ENCODE results near the gene NELL2. TPM values are rescaled to one million over a fixed set of nuclear protein-coding genes. Genes with fewer than 3 reads are reported as not detected.

The NELL2 gene
- total and polyA plus RNA-seq, 4 donors = 0.09 to 0.42 (median 0.17) TPM; not detected in 1

DNA sequence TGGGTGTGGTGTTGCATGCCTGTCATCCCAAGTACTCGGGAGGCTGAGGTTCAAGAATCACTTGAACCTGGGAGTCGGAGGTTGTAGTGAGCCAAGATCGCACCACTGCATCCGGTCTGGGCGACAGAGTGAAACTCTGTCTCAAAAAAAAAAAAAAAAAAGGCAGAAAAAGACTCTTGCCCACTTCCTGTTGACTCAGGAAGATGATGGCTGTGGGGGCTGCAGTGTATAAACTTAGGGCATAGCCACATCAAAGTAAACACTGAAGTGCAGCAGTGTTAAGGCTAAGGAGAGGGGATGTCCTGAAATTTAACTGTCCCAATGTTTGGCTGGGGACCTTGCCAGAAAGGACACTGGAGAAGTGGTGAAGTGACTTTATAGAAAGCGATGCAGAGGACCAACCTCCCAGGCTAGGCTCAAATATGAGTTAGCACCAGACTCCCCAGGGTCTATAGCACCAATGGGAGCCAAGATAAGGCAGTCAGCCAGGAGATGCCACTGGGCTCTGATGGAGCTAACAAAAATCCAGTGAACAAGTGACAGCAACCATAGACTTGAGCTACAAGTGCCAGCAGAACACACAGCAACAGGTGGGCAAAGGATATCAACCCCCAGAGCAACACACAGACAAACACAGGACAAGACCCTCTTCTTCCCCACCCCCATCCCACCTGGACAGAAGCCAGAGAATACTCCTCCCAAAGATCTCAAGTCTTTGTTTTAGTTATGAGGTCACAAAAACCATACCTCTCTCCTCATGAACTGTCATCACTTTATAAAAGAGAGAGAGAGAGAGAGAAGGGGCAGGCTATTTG is 28.0 kb downstream of the NELL2 start:
- H3K4me1 ChIP-seq (ENCODE audit: control insufficient read depth in 4 of 4, insufficient read depth in 4 of 4, low read length in 3 of 4) = no peaks in the 10 kb centered on the region
- no peaks in the 10 kb centered on the region for H3K27me3 ChIP-seq (ENCODE audit: control insufficient read depth in 4 of 4, insufficient read depth in 4 of 4, low read length in 3 of 4)
- no peak overlapping the region for H3K4me3 ChIP-seq (ENCODE audit: low read depth in 1 of 3, low read length in 3 of 3)
- no peak overlapping the region for H3K27ac ChIP-seq (ENCODE audit: low read depth in 1 of 2, low read length in 2 of 2)
- TF ChIP-seq FOXA2 (IDR thresholded peaks at IDR 0.05) (no peak), MAX (IDR thresholded peaks at IDR 0.05) (no peak), GABPA (IDR thresholded peaks at IDR 0.05 in 1 of 2, conservative IDR thresholded peaks at IDR 0.05 in 1 of 2) (no peak), YY1 (IDR thresholded peaks at IDR 0.05) (no peak), TAF1 (conservative IDR thresholded peaks at IDR 0.05) (no peak), HNF4G (IDR thresholded peaks at IDR 0.05) (no peak)
- 66% methylated on average over 6 of the region's 6 CpGs for WGBS
- DNase-seq (ENCODE audit: low spot score) = no peak
- H3K9ac ChIP-seq (ENCODE audit: low read depth in 1 of 2, low read length in 2 of 2) = no peak overlapping the region
- no peaks in the 10 kb centered on the region for H3K9me3 ChIP-seq (ENCODE audit: control insufficient read depth in 4 of 4, low read length in 3 of 4)
- no peaks in the 10 kb centered on the region for H3K36me3 ChIP-seq (ENCODE audit: control insufficient read depth in 4 of 4, insufficient read depth in 3 of 4, low read depth in 1 of 4, low read length in 3 of 4)

GRCh38 chr12:44847403-44847802 is 28.7 kb downstream of the NELL2 start:
- no peak overlapping the region for H3K9ac ChIP-seq (ENCODE audit: low read depth in 1 of 2, low read length in 2 of 2)
- H3K27me3 ChIP-seq (ENCODE audit: control insufficient read depth in 4 of 4, insufficient read depth in 4 of 4, low read length in 3 of 4) = no peaks in the 10 kb centered on the region
- no peaks in the 10 kb centered on the region for H3K36me3 ChIP-seq (ENCODE audit: control insufficient read depth in 4 of 4, insufficient read depth in 3 of 4, low read depth in 1 of 4, low read length in 3 of 4)
- DNase-seq (ENCODE audit: low spot score) = no peak
- 76% methylated on average over 1 of the region's 1 CpG for WGBS
- H3K4me1 ChIP-seq (ENCODE audit: control insufficient read depth in 4 of 4, insufficient read depth in 4 of 4, low read length in 3 of 4) = no peaks in the 10 kb centered on the region
- H3K27ac ChIP-seq (ENCODE audit: low read depth in 1 of 2, low read length in 2 of 2) = no peak overlapping the region
- TF ChIP-seq HNF4A (conservative IDR thresholded peaks at IDR 0.05) = no peak
- no peak for TF ChIP-seq RAD21 (IDR thresholded peaks at IDR 0.05)
- TF ChIP-seq MAX (IDR thresholded peaks at IDR 0.05) = no peak
- no peak for TF ChIP-seq GABPA (IDR thresholded peaks at IDR 0.05 in 1 of 2, conservative IDR thresholded peaks at IDR 0.05 in 1 of 2)
- no peaks in the 10 kb centered on the region for H3K9me3 ChIP-seq (ENCODE audit: control insufficient read depth in 4 of 4, low read length in 3 of 4)
- no peak overlapping the region for H3K4me3 ChIP-seq (ENCODE audit: low read depth in 1 of 3, low read length in 3 of 3)

GRCh38 chr12:44846826-44847225 is 29.3 kb downstream of the NELL2 start:
- no peaks in the 10 kb centered on the region for H3K4me1 ChIP-seq (ENCODE audit: control insufficient read depth in 4 of 4, insufficient read depth in 4 of 4, low read length in 3 of 4)
- H3K27ac ChIP-seq (ENCODE audit: low read depth in 1 of 2, low read length in 2 of 2) = no peak overlapping the region
- DNase-seq (ENCODE audit: low spot score) = no peak
- H3K36me3 ChIP-seq (ENCODE audit: control insufficient read depth in 4 of 4, insufficient read depth in 3 of 4, low read depth in 1 of 4, low read length in 3 of 4) = no peaks in the 10 kb centered on the region
- H3K9me3 ChIP-seq (ENCODE audit: control insufficient read depth in 4 of 4, low read length in 3 of 4) = no peaks in the 10 kb centered on the region
- H3K4me3 ChIP-seq (ENCODE audit: low read depth in 1 of 3, low read length in 3 of 3) = no peak overlapping the region
- no peak for TF ChIP-seq HNF4A (conservative IDR thresholded peaks at IDR 0.05)
- no peak for TF ChIP-seq TAF1 (conservative IDR thresholded peaks at IDR 0.05)
- TF ChIP-seq, protein P1, sequence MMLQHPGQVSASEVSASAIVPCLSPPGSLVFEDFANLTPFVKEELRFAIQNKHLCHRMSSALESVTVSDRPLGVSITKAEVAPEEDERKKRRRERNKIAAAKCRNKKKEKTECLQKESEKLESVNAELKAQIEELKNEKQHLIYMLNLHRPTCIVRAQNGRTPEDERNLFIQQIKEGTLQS (IDR thresholded peaks at IDR 0.05) = no peak
- no peak for TF ChIP-seq YY1 (IDR thresholded peaks at IDR 0.05)
- TF ChIP-seq FOXA2 (IDR thresholded peaks at IDR 0.05) = no peak
- no peak for TF ChIP-seq MAX (IDR thresholded peaks at IDR 0.05)
- TF ChIP-seq FOXA1 (IDR thresholded peaks at IDR 0.05) = no peak
- no peak for TF ChIP-seq EGR1 (IDR thresholded peaks at IDR 0.05; ENCODE audit: low read depth in 2 of 2)
- no peak for TF ChIP-seq RAD21 (IDR thresholded peaks at IDR 0.05)
- TF ChIP-seq GABPA (IDR thresholded peaks at IDR 0.05 in 1 of 2, conservative IDR thresholded peaks at IDR 0.05 in 1 of 2) = no peak
- no peak for TF ChIP-seq HNF4G (IDR thresholded peaks at IDR 0.05)
- TF ChIP-seq ZBTB33 (IDR thresholded peaks at IDR 0.05) = no peak
- no peak for TF ChIP-seq RXRA (IDR thresholded peaks at IDR 0.05)
- no peak for TF ChIP-seq NR2F2 (IDR thresholded peaks at IDR 0.05)
- TF ChIP-seq JUND (IDR thresholded peaks at IDR 0.05) = no peak
- no peak for TF ChIP-seq CTCF (IDR thresholded peaks at IDR 0.05; ENCODE audit: low read depth, low read length, missing input control)
- TF ChIP-seq, protein P2, sequence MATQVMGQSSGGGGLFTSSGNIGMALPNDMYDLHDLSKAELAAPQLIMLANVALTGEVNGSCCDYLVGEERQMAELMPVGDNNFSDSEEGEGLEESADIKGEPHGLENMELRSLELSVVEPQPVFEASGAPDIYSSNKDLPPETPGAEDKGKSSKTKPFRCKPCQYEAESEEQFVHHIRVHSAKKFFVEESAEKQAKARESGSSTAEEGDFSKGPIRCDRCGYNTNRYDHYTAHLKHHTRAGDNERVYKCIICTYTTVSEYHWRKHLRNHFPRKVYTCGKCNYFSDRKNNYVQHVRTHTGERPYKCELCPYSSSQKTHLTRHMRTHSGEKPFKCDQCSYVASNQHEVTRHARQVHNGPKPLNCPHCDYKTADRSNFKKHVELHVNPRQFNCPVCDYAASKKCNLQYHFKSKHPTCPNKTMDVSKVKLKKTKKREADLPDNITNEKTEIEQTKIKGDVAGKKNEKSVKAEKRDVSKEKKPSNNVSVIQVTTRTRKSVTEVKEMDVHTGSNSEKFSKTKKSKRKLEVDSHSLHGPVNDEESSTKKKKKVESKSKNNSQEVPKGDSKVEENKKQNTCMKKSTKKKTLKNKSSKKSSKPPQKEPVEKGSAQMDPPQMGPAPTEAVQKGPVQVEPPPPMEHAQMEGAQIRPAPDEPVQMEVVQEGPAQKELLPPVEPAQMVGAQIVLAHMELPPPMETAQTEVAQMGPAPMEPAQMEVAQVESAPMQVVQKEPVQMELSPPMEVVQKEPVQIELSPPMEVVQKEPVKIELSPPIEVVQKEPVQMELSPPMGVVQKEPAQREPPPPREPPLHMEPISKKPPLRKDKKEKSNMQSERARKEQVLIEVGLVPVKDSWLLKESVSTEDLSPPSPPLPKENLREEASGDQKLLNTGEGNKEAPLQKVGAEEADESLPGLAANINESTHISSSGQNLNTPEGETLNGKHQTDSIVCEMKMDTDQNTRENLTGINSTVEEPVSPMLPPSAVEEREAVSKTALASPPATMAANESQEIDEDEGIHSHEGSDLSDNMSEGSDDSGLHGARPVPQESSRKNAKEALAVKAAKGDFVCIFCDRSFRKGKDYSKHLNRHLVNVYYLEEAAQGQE (IDR thresholded peaks at IDR 0.05) = no peak
- no peak for TF ChIP-seq SP1 (IDR thresholded peaks at IDR 0.05)
- H3K27me3 ChIP-seq (ENCODE audit: control insufficient read depth in 4 of 4, insufficient read depth in 4 of 4, low read length in 3 of 4) = no peaks in the 10 kb centered on the region
- H3K9ac ChIP-seq (ENCODE audit: low read depth in 1 of 2, low read length in 2 of 2) = no peak overlapping the region
- 82% methylated on average over 1 of the region's 1 CpG for WGBS

Measured in liver (tissue), 9 donors.